Psoas muscle (tissue), 8 donors: Measurements from ENCODE around the gene ARL8A. TPM values are rescaled to one million over a fixed set of nuclear protein-coding genes. Genes with fewer than 3 reads are reported as not detected.
"Not testable (repeated sequence)": the region's sequence is repeated elsewhere in the genome, so short reads cannot be mapped to it uniquely, and the experiment has no call there.

ENCODE experiments used
- ATAC-seq, 4 donors: fragments of 200-7000 bp; cut with Tn5 transposase; one replicate each; pipeline ENCODE4 v1.9.1; 2020; ENCODE audit warnings: moderate library complexity in 3 of 4, mild to moderate bottlenecking in 2 of 4
- DNase-seq, 2 donors: peaks; one replicate each; pipeline ENCODE4 v3.0.0-alpha.2; 2020
- H3K27ac ChIP-seq: fragments of 200-600 bp; one replicate; pipeline ENCODE4 v1.8.0; 2022
- H3K27me3 ChIP-seq, 3 donors: fragments of 200-600 bp in 1 of 3; one replicate each; pipeline versions ENCODE4 v1.6.1 to v1.8.0; 2013 to 2022; ENCODE audit warnings: low read length in 2 of 3, mild to moderate bottlenecking in 2 of 3, moderate library complexity in 1 of 3; ENCODE audit not compliant: insufficient read depth in 3 of 3
- H3K36me3 ChIP-seq, 2 donors: fragments of 200-600 bp in 1 of 2; one replicate each; pipeline versions ENCODE4 v1.6.1 to v1.8.0; 2013 to 2022; ENCODE audit warnings: low read depth in 1 of 2, mild to moderate bottlenecking in 1 of 2, moderate library complexity in 1 of 2; ENCODE audit not compliant: insufficient read depth in 1 of 2
- H3K4me1 ChIP-seq: fragments of 200-600 bp; one replicate; pipeline ENCODE4 v1.8.0; 2022
- H3K4me3 ChIP-seq: fragments of 200-600 bp; one replicate; pipeline ENCODE4 v1.8.0; 2022; ENCODE audit warnings: mild to moderate bottlenecking
- H3K9me3 ChIP-seq: fragments of 200-600 bp; one replicate; pipeline ENCODE4 v1.8.0; 2022
- WGBS, 3 donors: extraction: QIAGEN DNeasy Blood & Tissue Kit; methylation state at CpG; one replicate each; pipeline versions ENCODE4 v1.1.6 to v1.1.7; 2013; 5-methylcytosine and 5-hydroxymethylcytosine counted together
- intact Hi-C, 2 donors: fragments of 100-400 bp; cut with DNase I; formaldehyde crosslinking; loops; one replicate each; pipeline versions ENCODE4 v1.11.0 to v1.14.2; 2022
- long read RNA-seq, 2 donors: library from polyadenylated mRNA; unstranded; transcript quantifications; one replicate each; pipeline ENCODE4 v2.0.0, GENCODE V29; 2021
- polyA plus RNA-seq, 3 donors: library from polyadenylated mRNA; stranded (reverse); fragments of 200-250 nt; gene quantifications; one replicate each; pipeline ENCODE4 v1.2.3, GENCODE V29; 2013
- total RNA-seq, 4 donors: library from RNA; stranded (reverse); fragmentation: NEBNext Ultra II Directional in 2 of 4; extraction: Animal tissue kit (Norgen Biotek cat#: 25700) in 2 of 4; gene quantifications; one replicate each; pipeline versions ENCODE4 v1.2.1 to v1.2.4, GENCODE V29; 2021 to 2023
- TF ChIP-seq, protein P1 (sequence below): fragments of 200-600 bp; IDR thresholded peaks from one replicate; pipeline ENCODE4 v1.8.0; 2022; ENCODE audit warnings: antibody characterized with exemption
- donor health status: healthy with polysubstance abuse.
- donor health status: DM: no; HTN: no; CAD: no; lungs with moderate emphysema.
- donor health status: Bipolar disorder and iron deficiency.
- donor health status: healthy.
- donor health status: DM: yes; HTN: yes; CAD: no.
- donor health status: DM: no; HTN: no; CAD: no.
- donor health status: DM: no; HTN: no; CAD: no.
- donor health status: DM: yes; HTN: yes; CAD: no.

ARL8A gene
- total RNA-seq (10 to 100 TPM; 53.1 to 70.6 (median 62.3) TPM), polyA plus RNA-seq (10 to 100 TPM; 26.6 to 34.0 (median 26.6) TPM)
- long read RNA-seq, donor 1, transcript ARL8A-201 (7 exons, 1,793 nt): major isoform, 28 of 33 reads
- long read RNA-seq, donor 1, partial matches to known transcripts: 0 of 33 reads
- long read RNA-seq, donor 1, other reads (novel, unspliced or antisense): 5 of 33 reads
- long read RNA-seq, donor 2, transcript ARL8A-201 (7 exons, 1,793 nt): major isoform, 78 of 92 reads
- long read RNA-seq, donor 2, partial matches to known transcripts: 0 of 92 reads
- long read RNA-seq, donor 2, other reads (novel, unspliced or antisense): 13 of 92 reads

DNA sequence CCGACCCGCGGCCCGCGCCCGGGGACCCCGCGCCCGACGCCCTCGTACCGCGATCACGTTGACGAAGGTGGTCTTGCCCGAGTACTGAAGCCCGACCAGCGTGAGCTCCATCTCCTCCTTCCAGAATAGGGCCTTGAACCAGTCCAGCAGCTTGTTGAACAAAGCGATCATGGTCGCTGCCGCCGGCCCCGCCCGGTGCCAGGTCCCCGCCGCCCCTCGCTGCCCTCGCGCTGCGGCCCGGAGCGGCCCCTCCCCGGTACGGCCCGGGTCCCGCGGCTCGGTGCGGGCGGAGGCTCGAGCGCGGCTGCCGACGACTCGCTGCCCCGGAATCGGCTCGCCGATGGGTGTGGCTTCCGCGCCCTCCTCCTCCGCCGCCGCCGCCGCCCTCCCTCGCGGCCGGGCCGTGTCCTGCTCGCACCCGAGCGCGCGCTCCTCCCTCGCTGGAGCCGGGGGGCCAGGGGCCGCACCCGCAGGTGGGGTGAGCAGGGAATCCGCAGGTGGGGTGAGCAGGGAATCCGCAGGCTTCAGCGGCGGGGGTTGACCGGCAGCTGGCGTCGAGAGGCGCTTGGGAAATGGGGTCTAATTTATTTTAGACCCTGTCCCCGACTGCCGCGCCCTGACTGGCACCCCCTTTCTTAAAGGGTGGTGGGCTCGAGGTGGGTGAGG lies at the start of gene ARL8A:
Gene ARL8A (minus strand): TSS at position 336 of the 666 bp plus-strand sequence. CDS start 165 bp downstream, at position 171.
- Histone ChIP-seq H3K36me3 (no peaks in the 10 kb centered on the region), H3K27ac (peak within 1 kb of the TSS; percentile 92), H3K27me3 (no peaks in the 10 kb centered on the region), H3K9me3 (no peaks in the 10 kb centered on the region), H3K4me3 (peak within 1 kb of the TSS; percentile 97), H3K4me1 (peaks cover 23% of the 10 kb centered on the region)
- peak; percentile 77 to 86 for DNase-seq
- intact Hi-C loops: no loop called here
- TF ChIP-seq, protein P1, sequence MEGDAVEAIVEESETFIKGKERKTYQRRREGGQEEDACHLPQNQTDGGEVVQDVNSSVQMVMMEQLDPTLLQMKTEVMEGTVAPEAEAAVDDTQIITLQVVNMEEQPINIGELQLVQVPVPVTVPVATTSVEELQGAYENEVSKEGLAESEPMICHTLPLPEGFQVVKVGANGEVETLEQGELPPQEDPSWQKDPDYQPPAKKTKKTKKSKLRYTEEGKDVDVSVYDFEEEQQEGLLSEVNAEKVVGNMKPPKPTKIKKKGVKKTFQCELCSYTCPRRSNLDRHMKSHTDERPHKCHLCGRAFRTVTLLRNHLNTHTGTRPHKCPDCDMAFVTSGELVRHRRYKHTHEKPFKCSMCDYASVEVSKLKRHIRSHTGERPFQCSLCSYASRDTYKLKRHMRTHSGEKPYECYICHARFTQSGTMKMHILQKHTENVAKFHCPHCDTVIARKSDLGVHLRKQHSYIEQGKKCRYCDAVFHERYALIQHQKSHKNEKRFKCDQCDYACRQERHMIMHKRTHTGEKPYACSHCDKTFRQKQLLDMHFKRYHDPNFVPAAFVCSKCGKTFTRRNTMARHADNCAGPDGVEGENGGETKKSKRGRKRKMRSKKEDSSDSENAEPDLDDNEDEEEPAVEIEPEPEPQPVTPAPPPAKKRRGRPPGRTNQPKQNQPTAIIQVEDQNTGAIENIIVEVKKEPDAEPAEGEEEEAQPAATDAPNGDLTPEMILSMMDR: no peak
- 0% methylated on average over 51 to 82 of the region's 82 CpGs for WGBS, 3 donors
- peak; percentile 66 to 82 (median 81) for ATAC-seq

DNA sequence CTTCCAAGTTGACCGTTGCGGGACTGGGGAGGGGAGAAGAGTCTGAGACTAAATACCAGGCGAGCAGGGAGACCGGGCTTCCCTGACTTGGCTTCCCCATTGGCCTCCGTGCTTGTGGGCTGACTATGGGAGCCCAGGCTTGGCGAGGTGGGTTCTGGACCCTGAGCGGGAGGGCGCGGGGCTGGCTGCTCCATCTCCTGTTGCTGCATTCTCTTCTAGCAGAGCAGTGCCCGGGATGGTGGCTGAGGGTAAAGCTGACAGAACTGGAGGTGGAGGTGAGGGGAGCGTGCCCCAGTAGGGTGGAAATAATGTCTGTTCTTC lies 49.8 kb upstream of the ARL8A start:
- peaks cover 2% of the 10 kb centered on the region for H3K4me1 ChIP-seq
- intact Hi-C loops: no loop called here
- H3K27ac ChIP-seq: no peak overlapping the region
- no peaks in the 10 kb centered on the region for H3K9me3 ChIP-seq
- ATAC-seq (no peak), DNase-seq (no peak)
- H3K27me3 ChIP-seq: peaks cover 0 to 16% (median 0%) of the 10 kb centered on the region in 3 donors
- H3K4me3 ChIP-seq: peak overlapping the region; percentile 25
- H3K36me3 ChIP-seq: no peaks in the 10 kb centered on the region
- 55 to 63% (median 62%) methylated on average over 9 to 11 of the region's 11 CpGs for WGBS, 3 donors
- TF ChIP-seq, protein P1: no peak

DNA sequence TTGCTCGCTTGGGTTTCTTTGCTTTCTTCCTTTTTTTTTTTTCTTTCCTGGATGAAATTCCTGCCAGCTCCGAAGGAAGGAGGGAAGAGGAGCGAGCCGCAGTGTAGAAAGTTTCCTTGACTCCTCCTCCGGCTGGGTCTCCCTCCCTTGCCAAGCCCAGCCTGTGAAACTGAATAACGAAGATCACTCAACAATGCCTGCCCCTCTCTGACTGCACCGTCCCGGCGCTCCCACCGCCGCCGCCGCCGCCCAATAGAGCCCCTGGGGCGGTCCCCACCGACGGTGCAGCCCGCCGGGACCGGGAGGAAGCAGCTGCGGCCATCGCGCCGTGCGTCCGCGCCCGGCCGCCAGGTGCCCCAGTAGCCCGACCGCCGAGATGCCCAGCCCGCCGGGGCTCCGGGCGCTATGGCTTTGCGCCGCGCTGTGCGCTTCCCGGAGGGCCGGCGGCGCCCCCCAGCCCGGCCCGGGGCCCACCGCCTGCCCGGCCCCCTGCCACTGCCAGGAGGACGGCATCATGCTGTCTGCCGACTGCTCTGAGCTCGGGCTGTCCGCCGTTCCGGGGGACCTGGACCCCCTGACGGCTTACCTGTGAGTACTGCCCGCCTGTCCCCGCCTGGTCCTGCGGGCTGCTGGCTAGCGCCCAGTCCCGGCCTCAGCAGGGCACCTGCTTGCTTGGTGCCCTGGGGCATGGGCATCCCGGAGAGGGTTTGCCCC lies 49.2 kb upstream of the ARL8A start, which contains the start of gene LGR6:
Gene LGR6 (plus strand): TSS at position 186 of the 714 bp plus-strand sequence. CDS start 191 bp downstream, at position 377.
- WGBS, 3 donors: 5 to 7% (median 5%) methylated on average over 47 to 61 of the region's 61 CpGs
- Histone ChIP-seq H3K4me3 (peak within 1 kb of the TSS; percentile 25), H3K27ac (no peak within 1 kb of the TSS), H3K27me3 (peaks cover 0 to 16% (median 0%) of the 10 kb centered on the region in 3 donors), H3K4me1 (no peaks in the 10 kb centered on the region), H3K9me3 (no peaks in the 10 kb centered on the region), H3K36me3 (no peaks in the 10 kb centered on the region)
- intact Hi-C loops: no loop called here
- DNase-seq (no peak), ATAC-seq (peak in 3 of 4 donors; percentile 36 to 56 (median 40))
- TF ChIP-seq, protein P1: no peak

DNA sequence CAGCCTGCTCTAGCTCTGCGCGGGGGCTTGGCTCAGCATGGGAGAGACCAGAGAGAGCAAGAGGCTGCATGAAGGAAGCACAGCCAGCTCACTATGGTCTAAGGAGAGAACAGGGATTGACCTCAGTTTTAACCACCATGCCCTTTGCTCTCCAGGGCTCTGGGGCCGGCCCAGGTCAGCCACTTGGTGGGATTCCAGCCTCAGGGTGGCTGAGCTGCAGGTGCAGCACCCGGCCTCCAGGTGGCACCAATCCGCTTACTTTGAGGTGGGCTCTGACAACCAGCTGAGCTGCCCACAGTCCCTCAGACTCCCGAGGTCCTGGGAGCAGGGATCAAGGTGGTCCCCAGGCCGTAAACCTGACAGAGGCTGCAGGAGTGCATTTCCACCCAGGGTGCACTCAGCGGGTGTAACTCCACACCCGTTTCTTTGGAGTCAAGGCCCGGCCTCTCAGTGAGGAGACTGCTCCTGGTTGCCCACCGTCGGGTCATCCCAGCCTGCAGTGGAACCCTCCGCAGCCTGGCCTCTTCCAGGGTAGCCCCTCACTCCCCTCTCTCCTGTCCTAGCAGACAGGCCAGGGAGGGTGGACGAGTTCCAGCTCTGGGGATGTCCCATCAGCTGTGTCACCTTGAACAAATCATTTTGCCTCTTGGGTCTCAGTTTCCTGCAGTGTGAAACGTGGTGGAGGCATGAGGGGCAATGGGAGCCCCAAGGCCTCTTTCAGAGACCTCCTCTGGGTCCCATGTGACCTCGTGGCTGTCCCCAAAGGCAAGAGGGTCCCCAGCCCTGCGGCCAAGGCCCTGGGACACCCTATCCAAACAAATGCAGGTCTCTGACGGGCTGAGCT lies 48.5 kb upstream of the ARL8A start:
- H3K4me3 ChIP-seq: peak overlapping the region; percentile 25
- 28 to 34% (median 32%) methylated on average over 18 of the region's 18 CpGs for WGBS, 3 donors
- TF ChIP-seq, protein P1: peak; percentile 87

DNA sequence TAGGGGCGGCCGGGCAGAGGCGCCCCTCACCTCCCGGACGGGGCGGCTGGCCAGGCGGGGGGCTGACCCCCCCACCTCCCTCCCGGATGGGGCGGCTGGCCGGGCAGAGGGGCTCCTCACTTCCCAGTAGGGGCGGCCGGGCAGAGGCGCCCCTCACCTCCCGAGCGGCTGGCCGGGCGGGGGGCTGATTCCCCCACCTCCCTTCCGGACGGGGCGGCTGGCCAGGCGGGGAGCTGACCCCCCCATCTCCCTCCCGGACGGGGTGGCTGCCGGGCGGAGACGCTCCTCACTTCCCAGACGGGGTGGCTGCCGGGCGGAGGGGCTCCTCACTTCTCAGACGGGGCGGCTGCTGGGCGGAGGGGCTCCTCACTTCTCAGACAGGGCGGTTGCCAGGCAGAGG lies 46.9 kb upstream of the ARL8A start:
- ATAC-seq, H3K4me1 ChIP-seq, H3K36me3 ChIP-seq, H3K9me3 ChIP-seq, H3K4me3 ChIP-seq, H3K27ac ChIP-seq, DNase-seq, intact Hi-C loops: not testable (repeated sequence)
- H3K27me3 ChIP-seq: peaks cover 0 to 16% (median 0%) of the 10 kb centered on the region in 3 donors
- 81 to 87% (median 84%) methylated on average over 8 to 17 of the region's 33 CpGs for WGBS, 3 donors

More for the DNA sequence above, 48.5 kb upstream of the ARL8A start:
- Histone ChIP-seq H3K27ac (no peak overlapping the region), H3K27me3 (peaks cover 0 to 16% (median 0%) of the 10 kb centered on the region in 3 donors), H3K9me3 (no peaks in the 10 kb centered on the region), H3K4me1 (no peaks in the 10 kb centered on the region), H3K36me3 (no peaks in the 10 kb centered on the region)
- ATAC-seq (peak; percentile 75 to 89 (median 84)), DNase-seq (peak; percentile 51 to 80)
- intact Hi-C loops: no loop called here
